SK-N-MC (cell line): Measurements from ENCODE around the gene NFKB2.

Source experiments
- EZH2 ChIP-seq: fragments of 200-600 bp; sonication (generic); IDR thresholded peaks from one replicate; pipeline ENCODE4 v1.6.1; 2017; ENCODE audit warnings: antibody characterized with exemption
- POLR2AphosphoS5 ChIP-seq: IDR thresholded peaks from 2 replicates; pipeline ENCODE4 v1.6.1; 2012; ENCODE audit warnings: mild to moderate bottlenecking, low read depth, low read length, borderline replicate concordance

DNA sequence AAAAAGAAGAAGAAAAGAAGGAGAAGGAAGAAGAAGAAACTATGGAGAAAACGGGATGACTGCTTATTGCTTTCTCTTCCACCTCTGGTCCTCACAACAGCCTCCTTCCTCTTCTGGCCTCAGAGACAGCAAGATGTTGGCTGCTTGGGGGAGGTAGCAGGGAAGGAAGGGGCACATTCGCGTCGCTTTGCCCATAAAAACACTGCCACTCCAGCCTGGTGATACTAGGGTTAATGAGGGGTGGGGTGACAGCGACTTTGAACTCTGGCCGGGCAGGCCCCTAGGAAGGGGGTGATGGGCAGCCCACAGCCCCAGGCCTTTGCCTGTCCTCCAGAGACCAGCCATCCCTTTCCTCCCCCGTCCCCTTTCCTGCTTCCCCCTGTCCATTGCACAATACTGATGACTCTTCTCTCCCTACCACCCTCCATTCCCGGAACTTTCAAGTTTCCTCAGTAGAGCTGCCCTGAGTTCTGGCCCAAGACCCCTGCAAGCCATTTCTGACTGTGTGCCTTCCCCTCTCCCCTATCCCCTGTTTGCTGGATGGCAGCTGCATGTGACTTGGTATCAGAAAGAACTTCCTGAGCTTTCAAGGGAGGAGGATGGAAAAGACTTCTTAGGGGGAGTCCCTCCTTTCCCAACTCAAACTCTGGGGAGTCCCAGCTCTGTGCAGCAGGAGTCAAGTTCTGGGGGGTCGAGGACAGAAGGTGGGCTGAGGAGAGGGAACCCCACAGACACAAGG lies 39.1 kb downstream of the NFKB2 start:
- TF ChIP-seq POLR2AphosphoS5 (no peak), EZH2 (no peak)
